ENCODE results near the gene VSIG4. TPM values are rescaled to one million over a fixed set of nuclear protein-coding genes. Genes with fewer than 3 reads are reported as not detected.

VSIG4 gene
- total RNA-seq, 4 donors from 2014 or later = 29.4 to 84.3 (median 34.0) TPM

- no peak overlapping the region for H3K27ac ChIP-seq
- WGBS, 2 donors = 73 to 92% methylated on average over 1 of the region's 1 CpG
- H3K9me3 ChIP-seq = no peaks in the 10 kb centered on the region
- no peak for TF ChIP-seq POLR2A (IDR thresholded peaks at IDR 0.05)
- TF ChIP-seq CTCF (IDR thresholded peaks at IDR 0.05) = no peak
- H3K27me3 ChIP-seq = no peaks in the 10 kb centered on the region
- H3K36me3 ChIP-seq = no peaks in the 10 kb centered on the region
- no peaks in the 10 kb centered on the region for H3K4me1 ChIP-seq
- intact Hi-C loops (cut with DNase I) = no loop called here
- DNase-seq = no peak
- no peak overlapping the region for H3K4me3 ChIP-seq (replicated peaks in 1 of 3)
Observed at GRCh38 chrX:66038115-66038514, 1.8 kb downstream of the VSIG4 start.

DNA sequence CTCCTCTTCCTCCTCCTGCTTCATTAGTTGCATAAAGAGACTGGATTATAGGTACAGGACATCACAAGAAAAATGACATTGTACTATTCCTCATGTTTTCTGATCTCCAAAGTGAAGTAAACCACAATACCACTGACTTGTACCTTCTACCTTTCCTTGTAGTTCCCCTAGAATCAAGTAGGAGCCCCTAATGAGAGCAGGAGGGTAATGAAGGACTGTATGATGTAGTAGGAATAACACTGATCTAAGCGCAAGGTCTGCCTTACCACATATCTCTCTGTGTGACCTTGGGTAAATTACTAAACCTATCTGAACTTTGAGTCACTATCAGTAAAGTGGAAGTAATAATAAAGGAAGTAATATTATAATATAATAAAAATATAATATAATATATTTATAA is 3.6 kb downstream of the VSIG4 start:
- Histone ChIP-seq H3K27ac (no peak overlapping the region), H3K27me3 (no peaks in the 10 kb centered on the region), H3K36me3 (no peaks in the 10 kb centered on the region), H3K4me1 (no peaks in the 10 kb centered on the region), H3K4me3 (replicated peaks in 1 of 3) (no peak overlapping the region), H3K9me3 (no peaks in the 10 kb centered on the region)
- no peak for DNase-seq
- TF ChIP-seq POLR2A (IDR thresholded peaks at IDR 0.05) = no peak
- 91 to 100% methylated on average over 1 of the region's 1 CpG for WGBS, 2 donors
- intact Hi-C loops (cut with DNase I) = no loop called here

- Histone ChIP-seq H3K27ac (no peak overlapping the region), H3K4me1 (no peaks in the 10 kb centered on the region), H3K9me3 (no peaks in the 10 kb centered on the region), H3K4me3 (replicated peaks in 1 of 3) (no peak overlapping the region), H3K36me3 (no peaks in the 10 kb centered on the region), H3K27me3 (no peaks in the 10 kb centered on the region)
- intact Hi-C loops (cut with DNase I) = no loop called here
- DNase-seq = no peak
- TF ChIP-seq POLR2A (IDR thresholded peaks at IDR 0.05) (no peak), CTCF (IDR thresholded peaks at IDR 0.05) (no peak)
Observed at GRCh38 chrX:66035667-66036066, 4.2 kb downstream of the VSIG4 start.

- no peak for DNase-seq
- intact Hi-C loops (cut with DNase I) = no loop called here
- 41 to 57% methylated on average over 7 of the region's 7 CpGs for WGBS, 2 donors
Observed at GRCh38 chrX:66030505-66031317, 9.2 kb downstream of the VSIG4 start.

DNA sequence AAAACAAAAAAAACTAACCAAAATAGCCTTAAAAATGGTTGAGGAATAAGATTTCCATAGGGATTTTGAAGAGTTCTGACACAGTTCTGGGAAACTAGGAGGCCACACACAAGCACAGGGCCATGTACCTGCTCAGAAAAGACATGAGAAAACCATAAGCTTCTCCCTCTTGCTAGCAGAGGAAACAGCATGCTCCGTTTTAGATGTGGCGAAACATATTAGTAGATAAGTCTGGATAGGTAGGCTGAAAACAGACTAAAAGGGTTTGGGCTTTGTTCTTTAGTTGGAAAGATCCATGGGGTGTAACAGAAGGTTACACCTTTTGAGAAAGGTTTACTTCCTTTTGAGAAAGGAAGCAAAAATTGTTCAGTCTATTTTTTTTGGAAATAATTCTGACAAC is 10.9 kb downstream of the VSIG4 start:
- Histone ChIP-seq H3K4me3 (replicated peaks in 1 of 3) (no peak overlapping the region), H3K4me1 (no peaks in the 10 kb centered on the region), H3K9me3 (no peaks in the 10 kb centered on the region), H3K36me3 (no peaks in the 10 kb centered on the region), H3K27ac (no peak overlapping the region), H3K27me3 (no peaks in the 10 kb centered on the region)
- 80 to 89% methylated on average over 2 of the region's 2 CpGs for WGBS, 2 donors
- intact Hi-C loops (cut with DNase I) = no loop called here
- no peak for DNase-seq
- no peak for TF ChIP-seq POLR2A (IDR thresholded peaks at IDR 0.05)

More at GRCh38 chrX:66030505-66031317, 9.2 kb downstream of the VSIG4 start:
- Histone ChIP-seq H3K27ac (no peak overlapping the region), H3K4me1 (no peaks in the 10 kb centered on the region), H3K36me3 (no peaks in the 10 kb centered on the region), H3K9me3 (no peaks in the 10 kb centered on the region), H3K27me3 (no peaks in the 10 kb centered on the region), H3K4me3 (replicated peaks in 1 of 3) (no peak overlapping the region)
- TF ChIP-seq CTCF (IDR thresholded peaks at IDR 0.05) (peak in 2 of 6 experiments; percentile 14 to 36), POLR2A (IDR thresholded peaks at IDR 0.05) (no peak)

- 73 to 74% methylated on average over 2 of the region's 2 CpGs for WGBS, 2 donors
- intact Hi-C loops (cut with DNase I) = no loop called here
- Histone ChIP-seq H3K27ac (no peak overlapping the region), H3K4me1 (no peaks in the 10 kb centered on the region), H3K36me3 (no peaks in the 10 kb centered on the region), H3K4me3 (replicated peaks in 1 of 3) (no peak overlapping the region), H3K9me3 (no peaks in the 10 kb centered on the region), H3K27me3 (no peaks in the 10 kb centered on the region)
- TF ChIP-seq CTCF (IDR thresholded peaks at IDR 0.05) (no peak), POLR2A (IDR thresholded peaks at IDR 0.05) (no peak)
- no peak for DNase-seq
Observed at GRCh38 chrX:66024570-66024969, 15.3 kb downstream of the VSIG4 start.

Measured in thyroid gland (tissue), 4 donors.